Brain pericyte (primary cell): ENCODE data around the gene PHLDA3.
A peak's percentile ranks its signal among the peaks of the same experiment; 100 is the strongest.
"Not testable (repeated sequence)": the region's sequence is repeated elsewhere in the genome, so short reads cannot be mapped to it uniquely, and the experiment has no call there.

Experiments used
- DNase-seq: peaks from one replicate; pipeline ENCODE4 v3.0.0-alpha.2; 2012; ENCODE audit warnings: low read depth, low spot score

Gene PHLDA3

DNA sequence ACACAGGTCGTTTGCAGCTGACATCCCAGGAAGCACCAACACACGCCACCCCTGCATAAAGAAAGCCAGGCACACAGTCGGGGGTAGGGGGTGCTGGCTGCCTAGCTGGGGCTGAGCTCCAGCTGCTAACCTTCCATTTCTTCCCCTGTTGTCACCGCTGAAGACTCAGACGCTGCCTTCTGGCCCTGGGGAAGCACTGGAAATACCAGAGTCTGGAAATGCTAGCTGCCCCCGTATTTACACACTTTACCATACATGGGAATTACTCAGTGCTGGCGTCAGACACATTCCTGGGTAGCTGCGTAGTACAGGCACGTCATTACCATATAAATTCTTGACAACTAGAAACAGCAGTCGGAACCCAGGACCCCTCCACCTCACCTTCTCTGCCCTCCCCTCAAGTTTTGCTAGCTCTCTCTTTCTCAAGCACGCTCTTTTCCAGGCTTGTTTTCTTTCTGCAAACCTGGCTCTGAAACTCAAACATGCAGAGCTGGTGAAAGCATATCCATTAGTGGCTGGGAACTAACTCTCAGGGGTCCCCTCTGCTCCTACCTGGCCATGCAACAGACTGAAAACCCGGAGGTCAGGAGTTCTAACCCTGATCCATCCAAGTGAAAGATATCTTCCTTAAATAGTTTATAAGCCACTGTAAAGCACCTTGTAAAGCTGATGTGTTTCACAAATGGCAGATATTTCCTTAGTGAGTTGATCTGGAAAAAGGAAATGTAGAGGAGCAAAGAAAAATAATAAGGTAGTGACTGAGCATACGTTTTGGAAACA lies 34.6 kb upstream of the PHLDA3 start:
- DNase-seq, result peak; percentile 77

DNA sequence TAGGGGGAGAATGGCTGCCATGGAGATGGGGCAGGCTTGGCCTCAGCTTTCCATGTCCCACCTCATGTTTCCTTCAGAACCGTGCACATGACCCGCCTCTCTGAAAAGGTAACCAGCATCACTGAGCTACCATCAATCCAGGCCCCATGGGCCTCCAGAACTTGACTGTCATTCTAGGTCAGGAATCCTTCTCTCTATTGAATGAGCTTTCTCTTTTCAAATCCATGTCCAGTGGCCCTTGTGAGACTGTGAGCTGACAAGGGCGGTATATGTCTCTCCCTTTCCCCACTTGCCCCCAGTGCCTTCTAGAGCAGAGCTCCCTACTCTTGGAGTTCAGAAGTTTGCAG lies 33.5 kb upstream of the PHLDA3 start:
- no peak for DNase-seq

DNA sequence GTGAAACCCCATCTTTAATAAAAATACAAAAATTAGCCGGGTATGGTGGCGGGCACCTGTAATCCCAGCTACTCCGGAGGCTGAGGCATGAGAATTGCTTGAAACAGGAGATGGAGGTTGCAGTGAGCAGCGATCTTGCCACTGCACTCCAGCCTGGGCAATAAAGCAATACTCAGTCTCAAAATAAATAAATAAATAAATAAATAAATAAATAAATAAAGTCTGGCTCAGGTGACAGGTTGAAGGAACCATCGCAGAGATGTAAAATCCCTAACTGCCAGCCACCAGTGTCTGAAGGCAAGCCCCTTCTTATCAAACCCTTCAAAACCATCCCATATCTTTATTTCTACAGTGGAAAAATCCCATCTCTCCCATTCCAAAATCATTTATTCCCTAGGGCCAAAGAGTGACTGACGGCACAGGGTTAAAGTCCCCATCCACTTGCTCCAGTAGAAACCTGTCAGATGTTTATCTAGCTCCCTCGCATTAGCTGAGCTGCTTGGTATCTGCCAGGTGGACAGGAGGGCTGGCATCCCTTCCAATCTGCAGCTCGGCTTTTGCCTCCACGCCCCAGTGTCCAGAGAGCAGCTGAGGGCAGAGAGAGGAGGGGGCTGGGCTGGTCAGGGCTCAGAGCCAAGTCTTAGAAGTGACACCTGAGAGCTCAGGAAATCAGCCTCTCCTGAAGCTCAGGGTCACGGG lies 33.0 kb upstream of the PHLDA3 start:
- no peak for DNase-seq

DNA sequence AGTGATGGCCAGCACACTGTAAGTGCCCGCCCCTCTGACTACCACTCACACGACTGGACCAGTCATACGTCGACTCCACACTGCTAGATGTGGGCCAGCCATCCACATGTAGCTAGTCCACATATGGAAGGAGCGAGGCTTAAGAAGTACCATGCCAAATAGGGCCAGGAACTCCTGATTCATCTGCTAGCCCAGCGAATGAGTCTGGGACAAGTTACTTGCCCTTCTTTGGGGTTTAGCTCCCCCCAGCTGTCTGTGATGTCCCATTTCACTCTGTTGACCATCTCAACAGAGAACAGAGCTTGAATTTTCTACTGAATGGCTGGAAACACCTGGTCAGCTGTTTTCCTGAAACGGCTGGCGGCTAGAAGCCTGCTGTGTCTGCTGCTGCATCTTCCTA lies 32.2 kb upstream of the PHLDA3 start:
- no peak for DNase-seq

DNA sequence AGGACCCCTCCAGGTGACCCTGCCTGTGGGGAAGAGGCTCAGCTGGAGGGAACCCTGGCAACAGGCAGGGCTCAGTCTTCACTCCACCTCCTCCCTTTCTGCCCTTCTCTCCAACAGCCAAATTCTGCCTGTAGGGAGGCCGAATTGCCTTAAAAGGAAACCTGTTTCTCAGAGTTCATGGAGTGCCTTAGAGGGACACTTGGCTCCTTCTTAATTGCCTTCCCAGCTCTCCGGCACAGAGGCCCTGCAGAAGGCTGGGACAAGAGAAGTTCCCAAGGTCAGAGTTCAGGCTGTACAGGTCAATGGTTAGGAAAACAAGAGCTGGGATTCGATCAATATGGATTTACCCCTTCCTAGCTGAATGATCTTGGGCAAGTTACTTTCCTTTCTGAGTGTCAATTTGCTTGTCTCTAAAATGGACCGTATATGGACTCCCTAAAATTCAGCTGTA lies 31.7 kb upstream of the PHLDA3 start:
- no peak for DNase-seq

DNA sequence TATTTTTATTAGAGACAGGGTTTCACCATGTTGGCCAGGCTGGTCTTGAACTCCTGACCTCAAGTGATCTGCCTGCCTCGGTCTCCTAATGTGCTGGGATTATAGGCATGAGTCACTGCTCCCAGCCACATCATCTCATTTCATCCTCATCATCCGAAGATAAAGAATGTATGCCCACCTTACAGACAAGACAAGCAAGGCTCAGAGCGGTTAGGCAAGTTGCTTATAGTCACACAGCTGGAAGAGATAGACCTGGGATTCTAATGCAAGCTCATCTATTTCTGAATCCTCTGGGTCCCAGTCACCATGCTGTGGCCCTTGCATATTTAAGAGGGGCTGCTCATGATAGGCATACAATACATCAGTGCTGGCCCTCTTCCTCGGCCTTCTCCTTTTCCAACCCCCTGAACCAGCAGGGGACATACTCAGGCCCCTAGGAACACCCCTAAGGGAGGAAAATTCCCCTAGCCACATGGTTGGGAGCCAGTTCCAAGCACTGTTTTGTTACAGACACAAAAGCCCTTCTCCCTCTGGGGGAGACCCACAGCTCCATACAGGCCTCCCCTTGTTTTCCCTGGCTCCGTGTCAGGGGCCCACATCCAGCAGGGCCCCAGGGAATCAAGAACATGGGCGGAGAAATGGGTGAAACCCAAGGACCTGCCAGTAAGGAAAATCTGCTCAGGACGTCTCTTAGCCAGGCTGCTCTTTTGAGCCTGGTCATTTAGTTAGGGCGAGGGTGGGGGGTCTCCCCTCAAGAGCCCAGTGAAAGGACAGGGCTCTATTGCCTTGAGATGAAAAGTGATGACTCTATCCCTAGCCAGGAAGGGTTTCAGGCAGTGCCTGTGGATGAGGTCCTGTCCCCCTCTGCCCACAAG lies 31.0 kb upstream of the PHLDA3 start:
- DNase-seq, result peak; percentile 64

DNA sequence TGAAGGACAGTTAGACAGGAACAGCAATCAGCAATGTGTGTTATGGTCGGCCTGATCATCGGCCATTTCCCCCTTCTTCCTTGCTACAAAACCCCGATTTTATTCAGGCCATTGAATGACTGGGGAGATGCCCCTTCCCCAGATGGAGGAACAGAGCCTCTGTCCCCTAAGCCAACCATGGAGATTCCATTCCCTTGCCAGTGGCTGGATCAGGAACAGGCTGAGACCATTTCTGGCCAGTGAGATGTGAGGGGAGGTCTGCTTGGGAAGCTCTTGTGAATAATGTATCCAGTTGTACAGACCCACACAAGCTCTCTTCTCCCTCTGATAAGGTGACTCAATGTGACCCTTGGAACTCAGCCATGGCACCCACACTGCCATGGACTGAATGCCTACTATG lies 30.2 kb upstream of the PHLDA3 start:
- DNase-seq, result no peak

DNA sequence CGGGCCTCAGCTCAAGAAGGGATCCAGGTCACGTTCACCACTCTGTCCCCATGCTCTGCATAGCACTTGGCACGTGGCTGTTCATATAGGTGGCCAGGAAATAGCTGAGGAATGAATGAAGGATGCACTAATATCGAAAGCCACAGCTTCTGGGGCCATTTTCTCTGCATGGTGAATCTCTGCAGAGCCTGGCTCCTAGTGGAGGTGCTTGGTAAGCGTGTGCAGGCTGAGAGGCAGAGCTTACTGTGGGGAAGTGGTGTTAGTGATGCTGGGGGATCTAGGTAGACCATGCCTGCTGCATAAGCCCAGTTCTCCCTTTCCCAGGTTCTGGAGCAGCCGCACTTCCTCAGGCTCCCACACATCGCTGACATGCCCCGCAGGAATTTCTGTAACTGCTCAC lies 29.6 kb upstream of the PHLDA3 start:
- no peak for DNase-seq

DNA sequence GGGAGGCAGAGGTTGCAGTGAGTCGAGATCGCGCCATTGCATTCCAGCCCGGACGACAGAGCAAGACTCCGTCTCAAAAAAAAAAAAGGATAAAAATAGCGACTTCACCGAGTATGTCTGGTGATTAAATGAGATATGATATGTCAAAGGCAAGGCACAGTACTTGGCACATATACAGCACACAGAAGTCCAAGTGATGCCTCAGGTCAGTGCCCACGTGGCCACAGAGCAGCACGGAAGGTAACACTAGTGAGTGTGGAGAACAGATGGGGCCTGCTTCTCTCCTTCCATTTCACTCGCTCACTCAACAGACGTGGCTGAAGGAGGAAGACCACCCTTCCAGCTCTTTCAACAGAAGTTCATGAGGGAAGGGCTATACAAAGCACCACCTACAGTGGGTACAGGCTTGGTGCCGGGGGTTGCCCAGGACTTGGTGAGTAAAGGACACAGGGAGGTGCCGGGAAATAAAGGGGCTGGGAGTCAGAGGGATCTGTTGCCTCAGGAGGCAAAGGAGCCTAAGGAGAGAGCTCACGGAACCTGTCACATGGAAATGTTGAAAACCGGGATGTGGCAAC lies 29.0 kb upstream of the PHLDA3 start:
- no peak for DNase-seq

DNA sequence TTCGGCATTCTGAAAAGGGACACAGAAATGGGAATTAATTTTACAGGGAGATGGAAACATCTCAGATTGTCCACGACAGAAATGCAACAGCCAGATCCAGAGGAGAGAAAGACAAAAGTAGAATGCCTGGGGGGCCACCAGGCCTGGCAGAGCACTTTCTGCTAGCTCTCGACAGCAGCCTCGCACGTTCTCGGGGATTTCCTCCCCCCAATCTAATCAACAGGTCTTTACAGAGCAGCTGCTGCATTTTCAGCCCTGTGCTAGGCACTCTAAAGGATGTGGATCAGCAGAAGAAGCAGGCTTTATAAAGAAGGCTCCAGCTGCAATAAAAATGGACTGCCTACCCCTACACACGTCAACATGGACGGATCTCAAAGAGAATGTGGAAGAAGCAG lies 27.3 kb upstream of the PHLDA3 start:
- DNase-seq, result no peak

DNA sequence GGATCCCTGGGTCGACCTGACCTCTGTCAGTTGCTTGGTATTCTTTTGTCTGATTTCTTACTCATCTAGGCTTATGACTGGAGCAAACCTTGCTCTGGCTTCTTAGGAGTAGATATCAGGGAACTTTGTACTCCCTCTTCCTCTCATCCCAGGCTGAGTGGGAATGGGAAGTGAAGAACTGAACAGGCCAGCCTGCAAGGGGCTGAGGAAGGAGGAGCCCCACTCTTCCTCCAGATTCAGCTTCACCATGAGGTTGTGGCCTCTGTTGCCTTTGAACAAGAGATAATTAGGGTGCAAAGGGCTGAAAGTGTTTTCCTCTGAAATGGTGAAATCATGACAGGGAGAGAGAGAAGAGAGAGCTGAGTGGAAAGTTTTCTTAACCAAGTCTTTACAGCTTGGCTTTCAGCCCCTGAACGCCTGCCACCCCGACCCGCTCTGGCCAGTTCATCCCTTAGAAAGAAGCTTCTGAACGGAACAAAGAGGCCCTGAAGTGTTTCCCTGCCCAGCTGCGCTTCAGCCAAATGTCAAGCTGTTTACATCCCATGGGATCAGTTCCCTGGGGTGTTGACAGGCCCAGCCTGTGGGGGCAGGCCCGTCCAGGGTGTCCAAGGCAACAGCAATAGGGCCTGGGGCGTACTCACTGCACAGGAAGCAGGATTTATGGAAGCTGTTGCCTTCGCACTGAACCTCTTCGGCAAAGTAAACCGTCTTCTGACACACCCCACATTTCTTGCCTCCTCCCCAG lies 26.7 kb upstream of the PHLDA3 start:
- DNase-seq, result no peak

DNA sequence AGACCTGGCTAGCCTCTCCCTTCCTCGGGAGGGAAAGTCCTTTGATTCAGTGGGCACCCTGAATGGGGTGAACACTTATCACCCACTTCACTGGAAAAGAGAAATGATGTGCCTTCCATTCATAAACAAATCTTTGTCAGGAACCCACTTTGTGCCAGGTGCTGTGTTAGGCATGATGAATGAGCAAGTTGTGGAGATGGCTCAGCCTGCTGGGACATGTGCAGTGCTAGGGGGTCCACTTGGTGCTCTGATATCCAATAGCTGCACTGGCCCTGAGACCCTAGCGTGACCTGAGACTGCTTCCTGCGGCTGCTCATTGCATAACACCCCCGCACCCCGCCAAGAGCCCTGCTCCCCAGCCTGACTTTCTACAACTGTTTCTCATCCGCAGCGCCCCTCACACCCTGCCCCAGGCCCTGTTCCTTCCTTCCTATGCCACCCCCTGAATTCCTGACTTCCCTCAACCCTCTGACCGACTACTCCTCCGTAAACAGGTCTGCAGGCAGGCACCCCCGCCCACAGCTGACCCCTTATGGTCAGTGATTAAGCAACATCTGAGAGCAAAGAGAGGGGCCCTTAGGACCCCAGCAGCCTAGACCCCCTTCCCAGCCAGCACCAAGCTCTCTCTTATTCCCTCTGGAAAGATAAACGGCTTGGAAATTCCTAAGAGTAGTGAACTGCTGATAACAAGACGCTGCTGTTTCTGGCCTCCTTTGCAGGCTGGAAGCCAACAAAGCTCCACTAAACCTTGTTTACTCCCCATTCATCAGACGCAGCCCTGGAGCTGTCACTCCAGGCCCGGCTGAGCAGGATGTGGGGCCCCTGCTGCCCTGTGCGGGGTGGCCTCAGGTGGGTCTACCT lies 25.0 kb upstream of the PHLDA3 start:
- no peak for DNase-seq

DNA sequence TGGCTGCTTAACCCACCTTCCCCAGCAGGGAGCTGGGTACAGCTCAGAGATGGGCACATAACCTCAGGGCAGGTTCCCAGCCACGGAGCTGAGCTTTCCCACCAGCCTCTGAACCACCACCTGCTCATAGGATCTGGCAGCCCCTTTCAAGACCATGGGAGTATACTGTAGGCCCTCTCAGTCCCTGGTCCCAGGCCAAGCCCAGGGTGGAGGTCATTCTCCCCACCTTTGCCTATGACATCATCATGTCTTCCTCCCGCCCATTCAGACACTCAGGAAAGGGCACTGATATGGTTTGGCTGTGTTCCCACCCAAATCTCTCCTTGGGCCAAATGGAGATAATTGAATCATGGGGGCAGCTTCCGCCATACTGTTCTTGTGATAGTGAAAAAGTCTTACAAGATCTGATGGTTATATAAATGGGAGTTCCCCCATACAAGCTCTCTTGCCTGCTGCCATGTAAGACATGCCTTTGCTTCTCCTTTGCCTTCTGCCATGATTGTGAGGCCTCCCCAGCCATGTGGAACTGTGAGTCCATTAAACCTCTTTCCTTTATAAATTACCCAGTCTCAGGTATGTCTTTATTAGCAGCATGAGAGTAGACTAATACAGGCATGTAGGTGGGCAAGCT lies 24.2 kb upstream of the PHLDA3 start:
- DNase-seq, result not testable (repeated sequence)

DNA sequence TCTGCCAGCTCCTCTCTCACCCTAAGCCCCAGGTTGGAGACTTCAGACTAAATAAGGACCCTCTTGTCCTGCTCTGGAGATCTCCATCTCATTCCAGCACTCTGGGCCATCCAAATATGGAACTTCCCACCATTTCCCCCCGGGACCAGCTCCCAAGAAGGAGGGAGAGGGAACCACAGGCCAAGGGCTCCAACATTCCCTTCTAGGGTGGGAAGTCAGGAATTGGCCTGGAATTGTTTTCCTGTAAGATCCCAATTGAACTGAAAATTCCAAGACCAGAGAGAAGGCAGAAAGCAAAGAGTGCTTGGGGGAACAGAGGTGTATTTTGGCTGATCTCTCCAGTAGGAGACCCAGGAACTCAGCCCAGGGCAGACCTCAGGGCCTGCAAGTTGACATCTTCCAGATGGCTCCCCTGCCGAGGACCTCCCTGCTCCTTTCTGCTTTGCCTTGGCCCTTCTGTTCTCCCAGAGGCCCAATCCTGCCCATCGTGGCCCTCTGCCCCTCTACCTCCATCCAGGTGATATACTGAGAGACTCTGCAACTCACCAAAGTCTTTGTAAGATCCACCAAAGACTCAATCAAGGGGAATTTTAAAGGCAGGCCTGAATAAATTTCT lies 23.0 kb upstream of the PHLDA3 start:
- DNase-seq, result no peak

DNA sequence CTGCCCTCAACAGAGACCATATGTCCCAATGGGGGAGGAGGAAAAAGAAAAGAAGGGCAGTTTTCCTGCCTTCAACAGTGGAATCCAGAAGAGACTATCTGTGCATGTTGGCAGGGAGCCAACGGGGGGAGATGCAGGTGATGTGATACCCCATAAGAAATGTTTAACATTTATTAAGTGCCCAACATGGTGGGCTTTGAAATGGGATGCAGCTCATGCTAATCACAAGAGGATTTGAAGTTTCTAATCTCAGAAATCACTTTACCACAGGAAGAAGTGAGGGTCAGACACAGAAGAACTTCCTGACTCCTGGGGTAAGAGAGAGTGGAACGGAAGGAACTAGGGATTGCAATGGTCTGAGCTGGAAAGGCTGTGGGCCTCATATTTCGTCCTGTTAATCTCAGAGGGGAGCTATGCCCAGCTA lies 21.7 kb upstream of the PHLDA3 start:
- no peak for DNase-seq

DNA sequence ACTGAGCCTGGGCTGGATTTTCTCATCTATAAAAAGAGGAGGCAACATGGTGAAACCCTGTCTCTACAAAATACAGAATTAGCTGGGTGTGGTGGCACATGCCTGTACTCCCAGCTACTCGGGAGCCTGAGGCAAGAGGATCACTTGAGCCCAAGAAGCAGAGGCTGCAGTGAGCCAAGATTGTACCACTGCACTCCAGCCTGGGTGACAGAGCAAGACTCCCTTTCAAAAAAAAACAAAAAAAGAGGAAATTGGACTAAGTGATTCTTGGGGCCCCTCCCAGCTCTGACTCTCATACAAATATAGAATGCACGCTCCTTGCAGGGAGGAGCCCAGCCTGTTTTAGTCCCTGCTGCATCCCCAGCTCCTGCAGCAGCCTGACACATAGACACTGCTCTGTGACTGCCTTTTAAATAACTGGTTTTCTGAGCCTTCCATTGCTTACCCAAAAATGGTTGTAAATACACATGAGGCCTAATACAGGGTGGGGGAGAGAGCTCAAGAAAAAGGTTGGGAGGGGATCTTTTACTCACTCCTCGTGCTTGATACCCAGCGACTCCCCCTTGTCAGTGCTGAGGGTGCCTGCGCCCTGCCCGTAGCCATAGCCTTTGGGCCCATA lies 20.8 kb upstream of the PHLDA3 start:
- DNase-seq, result no peak

DNA sequence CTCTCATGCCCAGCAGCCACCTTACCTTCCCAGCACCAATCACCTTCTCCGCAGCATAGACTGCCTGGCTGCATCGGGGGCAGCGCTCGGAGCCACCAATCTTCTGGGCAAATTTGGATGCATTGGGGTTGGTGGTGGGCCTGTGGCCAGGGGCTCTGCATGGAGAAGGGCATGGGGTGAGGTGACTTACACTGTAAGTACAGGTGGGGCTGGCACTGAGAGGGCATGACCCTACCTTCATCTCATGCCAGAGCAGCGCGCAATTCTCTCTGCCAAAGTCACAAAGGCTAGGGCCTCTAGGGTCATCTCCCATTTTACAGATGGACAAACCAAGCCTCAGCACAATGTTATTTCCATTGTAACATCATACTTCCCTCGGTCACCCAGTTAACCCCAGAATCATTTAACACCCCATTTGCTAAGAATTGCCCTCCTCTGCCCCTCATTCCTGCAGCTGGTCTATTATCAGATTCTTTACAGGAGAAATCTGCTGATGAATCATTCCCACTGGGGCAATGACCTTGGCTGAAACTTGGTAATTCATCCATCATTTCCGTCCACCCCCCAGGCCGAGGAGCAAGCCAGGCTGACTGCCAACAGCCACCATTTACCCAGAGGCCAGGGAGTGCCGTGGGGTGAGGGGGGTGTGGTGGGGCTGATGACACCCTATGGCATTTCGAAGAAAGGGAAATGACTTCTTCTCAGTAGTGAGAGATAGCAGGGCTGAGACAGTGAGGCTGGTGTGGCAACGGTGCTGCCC lies 20.0 kb upstream of the PHLDA3 start:
- DNase-seq, result peak; percentile 66

DNA sequence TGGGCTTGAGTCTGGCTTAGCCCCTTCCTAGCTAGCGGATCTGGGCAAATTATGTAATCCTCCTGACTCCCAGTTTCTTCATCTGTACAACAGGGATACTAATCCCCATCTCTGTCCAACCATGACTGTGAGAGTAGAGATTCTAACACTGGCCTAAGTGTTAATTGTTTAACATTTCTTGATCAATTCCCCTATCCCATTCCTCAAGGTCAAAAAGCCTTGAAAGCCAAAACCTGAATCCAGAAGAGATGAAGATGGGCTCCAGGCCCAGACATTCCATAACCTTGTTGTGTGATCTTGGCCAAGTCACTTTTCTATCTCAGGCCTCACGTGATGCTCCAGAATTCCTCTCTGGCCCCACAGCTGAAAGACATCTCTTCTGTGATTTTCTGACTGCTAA lies 18.8 kb upstream of the PHLDA3 start:
- DNase-seq, result no peak
